ENCODE results near the gene TNFRSF18.

TNFRSF18 gene

DNA sequence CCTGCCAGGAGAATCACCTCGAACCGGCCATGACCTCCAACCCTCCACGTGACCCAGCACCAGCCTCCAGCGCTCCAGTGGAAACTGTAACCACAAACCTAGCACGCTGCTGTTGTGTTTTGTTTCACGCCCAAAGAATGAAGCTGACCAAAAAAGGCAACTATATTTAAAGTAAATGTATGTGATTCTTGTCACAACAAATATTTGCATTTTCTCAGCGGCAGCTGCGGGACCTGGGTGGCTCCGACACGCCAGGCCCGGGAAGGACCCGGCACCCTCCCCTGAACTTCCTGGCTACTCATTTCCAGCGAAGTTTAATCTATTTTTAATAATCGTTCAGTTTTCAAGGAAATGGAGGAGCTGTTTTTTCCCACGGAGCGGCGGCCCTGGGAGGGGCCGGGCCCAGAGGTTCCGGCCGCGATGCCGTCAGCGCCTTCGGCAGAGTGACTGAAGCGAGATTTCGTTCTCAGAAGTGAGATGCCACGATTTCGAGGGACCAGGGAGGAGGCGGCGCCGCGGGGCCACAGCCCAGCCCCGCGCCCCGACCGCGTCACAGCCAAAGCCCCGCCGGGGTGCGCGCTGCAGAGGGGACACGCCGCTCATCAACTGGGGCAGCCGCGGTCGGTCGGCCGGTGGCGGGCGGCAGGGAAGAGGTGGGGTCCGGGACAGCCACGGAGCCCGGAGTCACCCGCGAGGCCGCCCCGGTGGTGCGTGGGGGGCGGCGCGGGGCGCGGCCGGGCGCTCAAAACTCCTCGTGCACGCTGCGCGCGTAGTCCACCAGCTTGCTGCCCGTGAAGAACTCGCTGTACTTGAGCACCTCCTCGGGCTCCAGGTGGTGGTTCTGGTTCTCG lies 10.6 kb upstream of the TNFRSF18 start:
- TF ChIP-seq, protein P1, sequence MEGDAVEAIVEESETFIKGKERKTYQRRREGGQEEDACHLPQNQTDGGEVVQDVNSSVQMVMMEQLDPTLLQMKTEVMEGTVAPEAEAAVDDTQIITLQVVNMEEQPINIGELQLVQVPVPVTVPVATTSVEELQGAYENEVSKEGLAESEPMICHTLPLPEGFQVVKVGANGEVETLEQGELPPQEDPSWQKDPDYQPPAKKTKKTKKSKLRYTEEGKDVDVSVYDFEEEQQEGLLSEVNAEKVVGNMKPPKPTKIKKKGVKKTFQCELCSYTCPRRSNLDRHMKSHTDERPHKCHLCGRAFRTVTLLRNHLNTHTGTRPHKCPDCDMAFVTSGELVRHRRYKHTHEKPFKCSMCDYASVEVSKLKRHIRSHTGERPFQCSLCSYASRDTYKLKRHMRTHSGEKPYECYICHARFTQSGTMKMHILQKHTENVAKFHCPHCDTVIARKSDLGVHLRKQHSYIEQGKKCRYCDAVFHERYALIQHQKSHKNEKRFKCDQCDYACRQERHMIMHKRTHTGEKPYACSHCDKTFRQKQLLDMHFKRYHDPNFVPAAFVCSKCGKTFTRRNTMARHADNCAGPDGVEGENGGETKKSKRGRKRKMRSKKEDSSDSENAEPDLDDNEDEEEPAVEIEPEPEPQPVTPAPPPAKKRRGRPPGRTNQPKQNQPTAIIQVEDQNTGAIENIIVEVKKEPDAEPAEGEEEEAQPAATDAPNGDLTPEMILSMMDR (IDR thresholded peaks at IDR 0.05; ENCODE audit: extremely low read depth, insufficient read depth, missing control alignments): no peak
- DNase-seq (ENCODE audit: low spot score): no peak
- in situ Hi-C loops (cut with MboI; ENCODE audit: low pct_unique_long_range_greater_than_20kb, low sequenced_read_pairs, unreplicated experiment): no loop called here

- in situ Hi-C loops (cut with MboI; ENCODE audit: low pct_unique_long_range_greater_than_20kb, low sequenced_read_pairs, unreplicated experiment): no loop called here
- TF ChIP-seq, protein P1 (IDR thresholded peaks at IDR 0.05; ENCODE audit: extremely low read depth, insufficient read depth, missing control alignments): no peak
- no peak for DNase-seq (ENCODE audit: low spot score)
Measured at GRCh38 chr1:1215881-1216605, 9.7 kb upstream of the TNFRSF18 start.

DNA sequence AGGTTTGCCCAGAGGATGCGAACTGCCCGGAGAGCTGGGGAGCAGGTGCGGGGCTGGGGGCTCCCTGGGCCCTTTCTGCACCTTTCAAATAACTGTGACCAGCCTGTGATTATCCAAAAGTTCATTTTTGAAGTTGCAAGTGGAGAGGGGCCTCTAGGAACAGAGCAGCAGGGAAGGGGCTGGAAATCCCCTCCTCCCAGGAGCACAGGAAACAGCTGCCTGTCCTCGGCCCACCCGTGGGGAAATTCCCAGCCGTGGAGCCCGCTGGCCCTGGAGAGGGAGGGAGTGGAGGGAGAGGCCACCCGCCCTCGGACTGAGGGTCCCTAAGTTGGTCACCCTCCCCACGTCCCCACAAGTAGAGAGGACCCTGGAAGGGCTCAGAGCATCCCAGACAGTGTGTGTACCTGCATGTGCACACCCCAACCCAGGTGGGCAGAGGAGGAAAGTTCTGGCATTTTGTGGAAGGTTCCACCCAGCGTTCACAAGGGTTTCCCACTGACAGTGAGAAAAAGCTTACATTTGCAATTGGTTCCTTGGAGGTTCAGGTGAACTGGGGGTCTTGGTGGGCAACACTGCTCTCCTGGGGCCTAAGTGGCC lies 8.8 kb upstream of the TNFRSF18 start:
- no peak for DNase-seq (ENCODE audit: low spot score)
- in situ Hi-C loops (cut with MboI; ENCODE audit: low pct_unique_long_range_greater_than_20kb, low sequenced_read_pairs, unreplicated experiment): no loop called here
- TF ChIP-seq, protein P1 (IDR thresholded peaks at IDR 0.05; ENCODE audit: extremely low read depth, insufficient read depth, missing control alignments): no peak

- TF ChIP-seq, protein P1 (IDR thresholded peaks at IDR 0.05; ENCODE audit: extremely low read depth, insufficient read depth, missing control alignments): no peak
- DNase-seq (ENCODE audit: low spot score): no peak
- in situ Hi-C loops (cut with MboI; ENCODE audit: low pct_unique_long_range_greater_than_20kb, low sequenced_read_pairs, unreplicated experiment): no loop called here
Measured at GRCh38 chr1:1213345-1214265, 7.2 kb upstream of the TNFRSF18 start, which contains the start of gene TNFRSF4. TNFRSF4 (minus strand) TSS chr1:1214153; CDS start chr1:1214127, 26 bp downstream.

- in situ Hi-C loops (cut with MboI; ENCODE audit: low pct_unique_long_range_greater_than_20kb, low sequenced_read_pairs, unreplicated experiment): no loop called here
- peak; percentile 84 for DNase-seq (ENCODE audit: low spot score)
- TF ChIP-seq, protein P1 (IDR thresholded peaks at IDR 0.05; ENCODE audit: extremely low read depth, insufficient read depth, missing control alignments): no peak
Measured at GRCh38 chr1:1212780-1213344, 6.5 kb upstream of the TNFRSF18 start.

All from GM13977 (cell line).